ENCODE measurements around the gene PKHD1.

The PKHD1 gene

GRCh38 chr6:51765230-51765629, 322.2 kb downstream of the PKHD1 start:
- no peak for DNase-seq

- DNase-seq = no peak
These were observed 333.8 kb downstream of the PKHD1 start for GRCh38 chr6:51753635-51754034.

GRCh38 chr6:51743999-51744398, 343.4 kb downstream of the PKHD1 start:
- DNase-seq = no peak

- DNase-seq = no peak
These were observed 346.8 kb downstream of the PKHD1 start for GRCh38 chr6:51740658-51741057.

- no peak for DNase-seq
These were observed 348.8 kb downstream of the PKHD1 start for GRCh38 chr6:51738614-51739013.

- DNase-seq = no peak
These were observed 349.6 kb downstream of the PKHD1 start for GRCh38 chr6:51737580-51738360.

- DNase-seq = no peak
These were observed 362.3 kb downstream of the PKHD1 start for GRCh38 chr6:51725155-51725554.

GRCh38 chr6:51720327-51720726, 367.1 kb downstream of the PKHD1 start:
- no peak for DNase-seq

- no peak for DNase-seq
These were observed 368.1 kb downstream of the PKHD1 start for GRCh38 chr6:51719297-51719696.

- DNase-seq = no peak
These were observed 368.9 kb downstream of the PKHD1 start for GRCh38 chr6:51718533-51718932.

GRCh38 chr6:51717477-51717876, 369.9 kb downstream of the PKHD1 start:
- DNase-seq = no peak

- no peak for DNase-seq
These were observed 375.5 kb downstream of the PKHD1 start for GRCh38 chr6:51711876-51712275.

- DNase-seq = no peak
These were observed 381.3 kb downstream of the PKHD1 start for GRCh38 chr6:51706086-51706485.

- no peak for DNase-seq
These were observed 382.4 kb downstream of the PKHD1 start for GRCh38 chr6:51704932-51705540.

- DNase-seq = no peak
These were observed 384.6 kb downstream of the PKHD1 start for GRCh38 chr6:51702851-51703250.

- DNase-seq = no peak
These were observed 402.8 kb downstream of the PKHD1 start for GRCh38 chr6:51684603-51685002.

GRCh38 chr6:51684038-51684437, 403.4 kb downstream of the PKHD1 start:
- no peak for DNase-seq

GRCh38 chr6:51678905-51679620, 408.4 kb downstream of the PKHD1 start:
- DNase-seq = no peak

- DNase-seq = no peak
These were observed 409.1 kb downstream of the PKHD1 start for GRCh38 chr6:51678274-51678673.

- no peak for DNase-seq
These were observed 411.5 kb downstream of the PKHD1 start for GRCh38 chr6:51675922-51676275.

GRCh38 chr6:51675020-51675921, 412.1 kb downstream of the PKHD1 start:
- DNase-seq = no peak

GRCh38 chr6:51663525-51663924, 423.9 kb downstream of the PKHD1 start:
- no peak for DNase-seq

- DNase-seq = no peak
These were observed 426.6 kb downstream of the PKHD1 start for GRCh38 chr6:51660767-51661166.

Data from NCI-H1092 treated with DMSO at 0.1 percent for 48 hours (cell line).